OCI-LY1 (cell line): ENCODE data around the gene PDLIM5.

Experiments
- CTCF ChIP-seq: fragments of 200-600 bp; sonication (generic), shearing (Covaris generic); IDR thresholded peaks from 2 replicates; pipeline ENCODE4 v1.5.1; 2017; ENCODE audit warnings: mild to moderate bottlenecking, antibody characterized with exemption, low read length, moderate library complexity, mixed read lengths
- EZH2 ChIP-seq: fragments of 200-600 bp; sonication (generic), shearing (Covaris generic); IDR thresholded peaks from 2 replicates; pipeline ENCODE4 v1.8.0; 2017; ENCODE audit warnings: borderline replicate concordance, mixed run types, mild to moderate bottlenecking, antibody characterized with exemption, low read length, moderate library complexity, mixed read lengths

GRCh38 chr4:94413085-94413840 lies 38.5 kb upstream of the PDLIM5 start:
- TF ChIP-seq CTCF: no peak
- no peak for TF ChIP-seq EZH2
